GM12878 (cell line): ENCODE measurements around the gene RCL1. TPM values are rescaled to one million over a fixed set of nuclear protein-coding genes. Genes with fewer than 3 reads are reported as not detected.

Source experiments
- ATAC-seq: fragments of 200-7000 bp; cut with Tn5 transposase; 3 replicates; pipeline ENCODE4 v1.9.1; 2020; ENCODE audit warnings: mild to moderate bottlenecking, moderate library complexity
- BruUV-seq: library from RNA; stranded (reverse); fragments of 400-500 nt; replicated peaks from 2 replicates; lab custom pipeline; 2021; lab: Mats Ljungman, UMichigan
- CTCF ChIA-PET: fragments of 300-600 bp; sonication (Branson Sonifier 250); formaldehyde crosslinking; extraction: SDS; loops from one replicate; lab custom pipeline; 2021; ENCODE audit warnings: inconsistent platforms; lab: Yijun Ruan, JAX
- POLR2A ChIA-PET: fragments of 350-600 bp; formaldehyde crosslinking; extraction: SDS; loops from one replicate; lab custom pipeline; 2021; ENCODE audit warnings: inconsistent platforms; lab: Charles Lee
- RAD21 ChIA-PET: fragments of 300-600 bp; sonication (Branson Sonifier 250); formaldehyde crosslinking; loops from one replicate; lab custom pipeline; 2023; ENCODE audit warnings: antibody characterized with exemption; ENCODE audit not compliant: unreplicated experiment; lab: Charles Lee
- SMC1A ChIA-PET: fragments of 300-600 bp; sonication (Branson Sonifier 250); formaldehyde crosslinking; loops from one replicate; lab custom pipeline; 2023; ENCODE audit not compliant: unreplicated experiment, uncharacterized antibody; lab: Charles Lee
- DNase-seq: peaks from one replicate; pipeline ENCODE4 v3.0.0-alpha.2; 2011; ENCODE audit warnings: low read depth, low spot score
- FAIRE-seq: peaks from 3 replicates; lab custom pipeline; 2011; peaks lifted over from hg19 to GRCh38; lab: Jason Lieb, UNC
- H2AFZ ChIP-seq: 2 replicates; pipeline ENCODE4 v1.6.0; 2011; ENCODE audit warnings: low read depth, low read length, control low read depth; ENCODE audit not compliant: control insufficient read depth
- H3K27ac ChIP-seq: 2 replicates; pipeline ENCODE4 v1.5.1; 2011; ENCODE audit warnings: control low read depth; ENCODE audit not compliant: control insufficient read depth, insufficient read depth
- H3K27me3 ChIP-seq, 2 experiments: replicated peaks in 1 of 2; 2 replicates each; pipeline versions ENCODE4 v1.6.0 to v1.6.1; 2011; ENCODE audit warnings: low read length in 1 of 2; ENCODE audit not compliant: control insufficient read depth in 2 of 2, insufficient read depth in 2 of 2
- H3K36me3 ChIP-seq, 2 experiments: 2 replicates each; pipeline ENCODE4 v1.5.1; 2011; ENCODE audit warnings: low read length in 1 of 2; ENCODE audit not compliant: control insufficient read depth in 2 of 2, insufficient read depth in 2 of 2
- H3K4me1 ChIP-seq: 2 replicates; pipeline ENCODE4 v1.6.1; 2011; ENCODE audit warnings: mild to moderate bottlenecking, low read length, moderate library complexity, mixed read lengths; ENCODE audit not compliant: control insufficient read depth, insufficient read depth
- H3K4me2 ChIP-seq: 2 replicates; pipeline ENCODE4 v1.6.0; 2011; ENCODE audit warnings: control low read depth; ENCODE audit not compliant: control insufficient read depth, insufficient read depth
- H3K4me3 ChIP-seq: fragments of 200-600 bp; sonication (generic); 2 replicates; pipeline ENCODE4 v1.5.1; 2016
- H3K79me2 ChIP-seq: 2 replicates; pipeline ENCODE4 v1.6.0; 2011; ENCODE audit warnings: low read length; ENCODE audit not compliant: control insufficient read depth, insufficient read depth
- H3K9ac ChIP-seq: 2 replicates; pipeline ENCODE4 v1.8.0; 2011; ENCODE audit warnings: low read length, control low read depth, mixed read lengths; ENCODE audit not compliant: control insufficient read depth, insufficient read depth
- H3K9me3 ChIP-seq: replicated peaks from 3 replicates; pipeline ENCODE4 v1.5.1; 2011; ENCODE audit warnings: mild to moderate bottlenecking, low read length; ENCODE audit not compliant: control insufficient read depth, insufficient read depth
- H4K20me1 ChIP-seq: 2 replicates; pipeline ENCODE4 v1.6.0; 2011; ENCODE audit not compliant: control insufficient read depth, insufficient read depth
- ASH2L ChIP-seq: fragments of 300-600, 200-600 bp; sonication (generic); IDR thresholded peaks from 2 replicates; pipeline ENCODE4 v1.6.1; 2017; ENCODE audit warnings: low read depth, mild to moderate bottlenecking, borderline replicate concordance
- BCL11A ChIP-seq: IDR thresholded peaks from 2 replicates; pipeline ENCODE4 v1.6.1; 2011; ENCODE audit warnings: low read depth, low read length
- BMI1 ChIP-seq: fragments of 450-650 bp; IDR thresholded peaks from 2 replicates; pipeline ENCODE4 v1.6.1; 2016; ENCODE audit warnings: mild to moderate bottlenecking, moderate library complexity, borderline replicate concordance
- EP300 ChIP-seq, 2 experiments: fragments of 150-350 bp in 1 of 2; IDR thresholded peaks; 2 replicates each; pipeline ENCODE4 v1.6.1; 2011 to 2012; ENCODE audit warnings: low read depth in 2 of 2, low read length in 2 of 2, borderline replicate concordance in 1 of 2, improper control_type of control experiment in 1 of 2, inconsistent platforms in 1 of 2; ENCODE audit not compliant: control insufficient read depth in 1 of 2
- RBBP5 ChIP-seq: fragments of 200-600 bp; sonication (generic); conservative IDR thresholded peaks from 2 replicates; pipeline ENCODE4 v1.6.1; 2016
- SREBF1 ChIP-seq: IDR thresholded peaks from 2 replicates; pipeline ENCODE4 v1.6.1; 2012; ENCODE audit warnings: mild to moderate bottlenecking, low read length
- STAT3 ChIP-seq: IDR thresholded peaks from 2 replicates; pipeline ENCODE4 v1.6.1; 2011; ENCODE audit warnings: low read depth, low read length, improper control_type of control experiment
- TCF3 ChIP-seq: IDR thresholded peaks from 2 replicates; pipeline ENCODE4 v1.6.1; 2012; ENCODE audit warnings: low read depth, mild to moderate bottlenecking, low read length, borderline replicate concordance; ENCODE audit not compliant: insufficient read depth
- ZNF384 ChIP-seq: IDR thresholded peaks from 2 replicates; pipeline ENCODE4 v1.6.1; 2012; ENCODE audit warnings: low read depth, mild to moderate bottlenecking, low read length, improper control_type of control experiment, borderline replicate concordance
- WGBS: methylation state at CpG from one replicate; pipeline ENCODE4 v1.1.6; 2016; ENCODE audit warnings: low lambda C conversion rate; ENCODE audit not compliant: insufficient replicate concordance, insufficient coverage; ENCODE audit errors: missing lambda C conversion rate; 5-methylcytosine and 5-hydroxymethylcytosine counted together
- in situ Hi-C: fragments of 300-500 bp; cut with MboI; formaldehyde crosslinking; loops from 9 replicates; pipeline ENCODE4 v1.14.3; 2018; ENCODE audit warnings: mixed read lengths
- intact Hi-C: fragments of 100-400 bp; cut with micrococcal nuclease; formaldehyde crosslinking; loops from one replicate; pipeline ENCODE4 v1.14.2; 2022; ENCODE audit not compliant: unreplicated experiment
- polyA plus RNA-seq, 11 experiments: library from polyadenylated mRNA; depleted of rRNA in 4 of 11; unstranded in 6 of 11; stranded (reverse) in 5 of 11; fragments of >200 nt; fragmentation: Nextera tagmentation in 4 of 11; fragmentation: Illumina TruSeq in 1 of 11; extraction: Ambion mirVana in 4 of 11; extraction: Trizol in 1 of 11; gene quantifications; 1 replicate in 1 of 11; 2 replicates in 10 of 11; pipeline versions ENCODE4 v1.2.1 to v1.2.3, GENCODE V29; 2011 to 2016; ENCODE audit warnings: inconsistent platforms in 2 of 11, missing spikeins in 2 of 11, low read depth in 1 of 11
- total RNA-seq, 4 experiments: library from RNA; depleted of rRNA in 3 of 4; stranded (reverse); fragments of >200 nt in 3 of 4; fragmentation: Illumina TruSeq in 1 of 4; extraction: Trizol in 1 of 4; gene quantifications; 2 replicates each; pipeline versions ENCODE4 v1.2.1 to v1.2.3, GENCODE V29; 2013 to 2021
- TF ChIP-seq, protein P1 (sequence below): IDR thresholded peaks from 2 replicates; pipeline ENCODE4 v1.6.1; 2012; ENCODE audit warnings: low read depth, low read length, improper control_type of control experiment
- TF ChIP-seq, protein P2 (sequence below): fragments of 450-650 bp; IDR thresholded peaks from 2 replicates; pipeline ENCODE4 v1.6.1; 2016; ENCODE audit warnings: mild to moderate bottlenecking

RCL1 gene
- total and polyA plus RNA-seq, 10 of the 15 experiments (the other 5 are each of a cell fraction or from before 2014, with no cell fraction given) = 21.1 to 46.8 (median 30.5) TPM

GRCh38 chr9:4875559-4875958 lies 82.8 kb downstream of the RCL1 start:
- H2AFZ ChIP-seq = no peak overlapping the region
- intact Hi-C loops (no loop called here), in situ Hi-C loops (no loop called here)
- FAIRE-seq (no peak), ATAC-seq (no peak), DNase-seq (no peak)
- no TSS peak for BruUV-seq
- no peak overlapping the region for H3K27ac ChIP-seq
- no peaks in the 10 kb centered on the region for H3K27me3 ChIP-seq
- H3K79me2 ChIP-seq = no peaks in the 10 kb centered on the region
- no peaks in the 10 kb centered on the region for H4K20me1 ChIP-seq
- H3K4me1 ChIP-seq = no peaks in the 10 kb centered on the region
- no peaks in the 10 kb centered on the region for H3K36me3 ChIP-seq
- 100% methylated on average over 4 of the region's 4 CpGs for WGBS
- H3K9me3 ChIP-seq = no peaks in the 10 kb centered on the region
- ChIA-PET POLR2A (no interaction called here), RAD21 (no interaction called here), CTCF (no interaction called here), SMC1A (interaction anchor here (1.4 kb wide), 1 partner anchor 11 kb away, joined by 5 read pairs; no protein-coding TSS in a partner anchor)
- H3K4me3 ChIP-seq = no peak overlapping the region
- TF ChIP-seq SREBF1 (no peak), ZNF384 (no peak), BCL11A (no peak), EP300 (IDR thresholded peaks at IDR 0.05; ENCODE audit: borderline replicate concordance in 1 of 2, control insufficient read depth in 1 of 2, low read depth in 2 of 2, low read length in 2 of 2) (no peak), ASH2L (no peak)
- H3K4me2 ChIP-seq = no peak overlapping the region
- H3K9ac ChIP-seq = no peak overlapping the region

- H2AFZ ChIP-seq = no peak overlapping the region
- 86% methylated on average over 3 of the region's 3 CpGs for WGBS
- H3K79me2 ChIP-seq = no peaks in the 10 kb centered on the region
- no TSS peak for BruUV-seq
- H3K36me3 ChIP-seq = no peaks in the 10 kb centered on the region
- ChIA-PET POLR2A (no interaction called here), CTCF (no interaction called here), RAD21 (no interaction called here), SMC1A (no interaction called here)
- no peaks in the 10 kb centered on the region for H3K9me3 ChIP-seq
- H3K27ac ChIP-seq = no peak overlapping the region
- H3K27me3 ChIP-seq = no peaks in the 10 kb centered on the region
- ATAC-seq (no peak), DNase-seq (no peak), FAIRE-seq (no peak)
- no peaks in the 10 kb centered on the region for H4K20me1 ChIP-seq
- H3K9ac ChIP-seq = no peak overlapping the region
- TF ChIP-seq, protein P1, sequence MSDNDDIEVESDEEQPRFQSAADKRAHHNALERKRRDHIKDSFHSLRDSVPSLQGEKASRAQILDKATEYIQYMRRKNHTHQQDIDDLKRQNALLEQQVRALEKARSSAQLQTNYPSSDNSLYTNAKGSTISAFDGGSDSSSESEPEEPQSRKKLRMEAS = no peak
- no peak for TF ChIP-seq STAT3
- no peak for TF ChIP-seq TCF3
- TF ChIP-seq, protein P2, sequence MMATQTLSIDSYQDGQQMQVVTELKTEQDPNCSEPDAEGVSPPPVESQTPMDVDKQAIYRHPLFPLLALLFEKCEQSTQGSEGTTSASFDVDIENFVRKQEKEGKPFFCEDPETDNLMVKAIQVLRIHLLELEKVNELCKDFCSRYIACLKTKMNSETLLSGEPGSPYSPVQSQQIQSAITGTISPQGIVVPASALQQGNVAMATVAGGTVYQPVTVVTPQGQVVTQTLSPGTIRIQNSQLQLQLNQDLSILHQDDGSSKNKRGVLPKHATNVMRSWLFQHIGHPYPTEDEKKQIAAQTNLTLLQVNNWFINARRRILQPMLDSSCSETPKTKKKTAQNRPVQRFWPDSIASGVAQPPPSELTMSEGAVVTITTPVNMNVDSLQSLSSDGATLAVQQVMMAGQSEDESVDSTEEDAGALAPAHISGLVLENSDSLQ = no peak
- TF ChIP-seq BMI1 = no peak
- no peak for TF ChIP-seq RBBP5
- H3K4me2 ChIP-seq = no peak overlapping the region
- in situ Hi-C loops (no loop called here), intact Hi-C loops (no loop called here)
- no peaks in the 10 kb centered on the region for H3K4me1 ChIP-seq
- no peak overlapping the region for H3K4me3 ChIP-seq
Measured at GRCh38 chr9:4879115-4879558, 86.4 kb downstream of the RCL1 start.
